GM18520 (cell line): Measurements from ENCODE around the gene HRH1.
"Not testable (repeated sequence)": the region's sequence is repeated elsewhere in the genome, so short reads cannot be mapped to it uniquely, and the experiment has no call there.

ENCODE experiments used
- ATAC-seq: cut with Tn5 transposase; IDR thresholded peaks from one replicate; pipeline ENCODE4 v1.9.1; 2021; ENCODE audit not compliant: unreplicated experiment

HRH1 gene

GRCh38 chr3:11154036-11154952 is at the start of gene HRH1:
Gene HRH1 (plus strand): TSS chr3:11154493. CDS start chr3:11259038, 104,545 bp downstream.
- no peak for ATAC-seq

- not testable (repeated sequence) for ATAC-seq
Observed at GRCh38 chr3:11113316-11113715, 41.0 kb upstream of the HRH1 start.

- ATAC-seq: no peak
Observed at GRCh38 chr3:11115548-11115947, 38.7 kb upstream of the HRH1 start.

- no peak for ATAC-seq
Observed at GRCh38 chr3:11116336-11117059, 37.8 kb upstream of the HRH1 start.

GRCh38 chr3:11117591-11117990 is 36.7 kb upstream of the HRH1 start:
- ATAC-seq: no peak

- ATAC-seq: no peak
Observed at GRCh38 chr3:11118181-11118682, 36.1 kb upstream of the HRH1 start.

GRCh38 chr3:11120091-11120805 is 34.0 kb upstream of the HRH1 start:
- no peak for ATAC-seq

GRCh38 chr3:11126653-11127052 is 27.6 kb upstream of the HRH1 start:
- no peak for ATAC-seq

- ATAC-seq: no peak
Observed at GRCh38 chr3:11128682-11129632, 25.3 kb upstream of the HRH1 start.

GRCh38 chr3:11130385-11130784 is 23.9 kb upstream of the HRH1 start:
- ATAC-seq: no peak

GRCh38 chr3:11131371-11131770 is 22.9 kb upstream of the HRH1 start:
- ATAC-seq: no peak

GRCh38 chr3:11131886-11132285 is 22.4 kb upstream of the HRH1 start:
- not testable (repeated sequence) for ATAC-seq

- ATAC-seq: no peak
Observed at GRCh38 chr3:11132861-11133260, 21.4 kb upstream of the HRH1 start.

GRCh38 chr3:11134794-11135193 is 19.5 kb upstream of the HRH1 start:
- ATAC-seq: no peak

GRCh38 chr3:11136116-11136515 is 18.2 kb upstream of the HRH1 start:
- ATAC-seq: no peak

- ATAC-seq: no peak
Observed at GRCh38 chr3:11136830-11137626, 17.3 kb upstream of the HRH1 start.

- no peak for ATAC-seq
Observed at GRCh38 chr3:11137627-11137959, 16.7 kb upstream of the HRH1 start.

GRCh38 chr3:11138371-11138770 is 15.9 kb upstream of the HRH1 start:
- no peak for ATAC-seq

- peak; percentile 79 for ATAC-seq
Observed at GRCh38 chr3:11140030-11140712, 14.1 kb upstream of the HRH1 start.
